ENCODE data around the gene CTNNB1.

- TF ChIP-seq CTCF (conservative IDR thresholded peaks at IDR 0.05; ENCODE audit: low read depth, low read length) (no peak), EZH2phosphoT487 (IDR thresholded peaks at IDR 0.05; ENCODE audit: borderline replicate concordance, low read length) (no peak), EZH2 (IDR thresholded peaks at IDR 0.05; ENCODE audit: low read length, unreplicated experiment) (no peak)
These were observed 36.8 kb upstream of the CTNNB1 start for GRCh38 chr3:41162541-41162940.
